HepG2 (cell line): ENCODE data around the gene GADD45B. TPM values are rescaled to one million over a fixed set of nuclear protein-coding genes. Genes with fewer than 3 reads are reported as not detected.
A peak's percentile ranks its signal among the peaks of the same experiment; 100 is the strongest.

ENCODE experiments used
- AKAP8 ChIP-seq: sonication (generic); formaldehyde crosslinking; IDR thresholded peaks from 2 replicates; pipeline ENCODE4 v1.5.1; 2020; ENCODE audit warnings: mild to moderate bottlenecking, missing genetic modification reagents
- PHF8 ChIP-seq: sonication (generic); formaldehyde crosslinking; IDR thresholded peaks from 2 replicates; pipeline ENCODE4 v1.5.0; 2020; ENCODE audit warnings: missing genetic modification reagents
- POLR2AphosphoS2 ChIP-seq: IDR thresholded peaks from 2 replicates; pipeline ENCODE4 v1.6.1; 2011; ENCODE audit warnings: low read depth, low read length, improper control_type of control experiment
- REXO4 ChIP-seq: sonication (generic); formaldehyde crosslinking; IDR thresholded peaks from 2 replicates; pipeline ENCODE4 v1.8.0; 2022; ENCODE audit warnings: missing genetic modification reagents, mild to moderate bottlenecking, borderline replicate concordance
- ZFP1 ChIP-seq: IDR thresholded peaks from 2 replicates; pipeline ENCODE4 v1.6.1; 2016
- ZNF362 ChIP-seq: sonication (generic); formaldehyde crosslinking; IDR thresholded peaks from 2 replicates; pipeline ENCODE4 v1.4.0; 2020; ENCODE audit warnings: missing genetic modification reagents, mild to moderate bottlenecking, borderline replicate concordance
- polyA plus RNA-seq, 8 experiments: library from polyadenylated mRNA; depleted of rRNA in 3 of 8; stranded (reverse) in 7 of 8; unstranded in 1 of 8; fragments of >200 nt; fragmentation: Illumina TruSeq in 4 of 8; extraction: Trizol in 4 of 8; gene quantifications; 2 replicates each; pipeline versions ENCODE4 v1.2.1 to v1.2.3, GENCODE V29; 2011 to 2016; ENCODE audit warnings: low read depth in 4 of 8, missing spikeins in 1 of 8, mixed read lengths in 1 of 8; ENCODE audit not compliant: insufficient read depth in 1 of 8
- total RNA-seq, 5 experiments: library from RNA; depleted of rRNA; stranded (reverse); fragments of >200 nt; fragmentation: Illumina TruSeq; extraction: Trizol; gene quantifications; 2 replicates each; pipeline ENCODE4 v1.2.3, GENCODE V29; 2016; ENCODE audit warnings: low read depth in 1 of 5
- TF ChIP-seq, protein P1 (sequence below): sonication (generic); formaldehyde crosslinking; IDR thresholded peaks from 2 replicates; pipeline ENCODE4 v1.8.0; 2022; ENCODE audit warnings: mild to moderate bottlenecking, missing genetic modification reagents, moderate library complexity
- TF ChIP-seq, protein P2 (sequence below): sonication (generic); formaldehyde crosslinking; IDR thresholded peaks from 2 replicates; pipeline ENCODE4 v1.9.0; 2022; ENCODE audit warnings: missing genetic modification reagents, mild to moderate bottlenecking, borderline replicate concordance
- TF ChIP-seq, protein P3 (sequence below): sonication (generic); formaldehyde crosslinking; IDR thresholded peaks from 2 replicates; pipeline ENCODE4 v1.4.0; 2020; ENCODE audit warnings: mild to moderate bottlenecking, missing genetic modification reagents
- TF ChIP-seq, protein P4 (sequence below): sonication (generic); formaldehyde crosslinking; IDR thresholded peaks from 2 replicates; pipeline ENCODE4 v1.5.0; 2020; ENCODE audit warnings: mild to moderate bottlenecking, missing genetic modification reagents, borderline replicate concordance

GADD45B gene
- total and polyA plus RNA-seq, 2 of the 13 experiments (the other 11 are each of a cell fraction or from before 2014, with no cell fraction given), result 4.6 to 34.1 TPM

- TF ChIP-seq AKAP8 (CRISPR knock-in tag) (peak; percentile 99), ZFP1 (no peak; the same call in none of the 2 replicates), POLR2AphosphoS2 (peak; percentile 80; the same call in 1 of the 2 replicates), PHF8 (peak; percentile 94), REXO4 (CRISPR knock-in tag) (no peak), ZNF362 (CRISPR knock-in tag) (peak; percentile 98)
- TF ChIP-seq, protein P1, sequence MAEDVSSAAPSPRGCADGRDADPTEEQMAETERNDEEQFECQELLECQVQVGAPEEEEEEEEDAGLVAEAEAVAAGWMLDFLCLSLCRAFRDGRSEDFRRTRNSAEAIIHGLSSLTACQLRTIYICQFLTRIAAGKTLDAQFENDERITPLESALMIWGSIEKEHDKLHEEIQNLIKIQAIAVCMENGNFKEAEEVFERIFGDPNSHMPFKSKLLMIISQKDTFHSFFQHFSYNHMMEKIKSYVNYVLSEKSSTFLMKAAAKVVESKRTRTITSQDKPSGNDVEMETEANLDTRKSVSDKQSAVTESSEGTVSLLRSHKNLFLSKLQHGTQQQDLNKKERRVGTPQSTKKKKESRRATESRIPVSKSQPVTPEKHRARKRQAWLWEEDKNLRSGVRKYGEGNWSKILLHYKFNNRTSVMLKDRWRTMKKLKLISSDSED (CRISPR knock-in tag), result no peak
- TF ChIP-seq, protein P2, sequence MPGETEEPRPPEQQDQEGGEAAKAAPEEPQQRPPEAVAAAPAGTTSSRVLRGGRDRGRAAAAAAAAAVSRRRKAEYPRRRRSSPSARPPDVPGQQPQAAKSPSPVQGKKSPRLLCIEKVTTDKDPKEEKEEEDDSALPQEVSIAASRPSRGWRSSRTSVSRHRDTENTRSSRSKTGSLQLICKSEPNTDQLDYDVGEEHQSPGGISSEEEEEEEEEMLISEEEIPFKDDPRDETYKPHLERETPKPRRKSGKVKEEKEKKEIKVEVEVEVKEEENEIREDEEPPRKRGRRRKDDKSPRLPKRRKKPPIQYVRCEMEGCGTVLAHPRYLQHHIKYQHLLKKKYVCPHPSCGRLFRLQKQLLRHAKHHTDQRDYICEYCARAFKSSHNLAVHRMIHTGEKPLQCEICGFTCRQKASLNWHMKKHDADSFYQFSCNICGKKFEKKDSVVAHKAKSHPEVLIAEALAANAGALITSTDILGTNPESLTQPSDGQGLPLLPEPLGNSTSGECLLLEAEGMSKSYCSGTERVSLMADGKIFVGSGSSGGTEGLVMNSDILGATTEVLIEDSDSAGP, result no peak; the same call in 1 of the 2 replicates
- TF ChIP-seq, protein P3, sequence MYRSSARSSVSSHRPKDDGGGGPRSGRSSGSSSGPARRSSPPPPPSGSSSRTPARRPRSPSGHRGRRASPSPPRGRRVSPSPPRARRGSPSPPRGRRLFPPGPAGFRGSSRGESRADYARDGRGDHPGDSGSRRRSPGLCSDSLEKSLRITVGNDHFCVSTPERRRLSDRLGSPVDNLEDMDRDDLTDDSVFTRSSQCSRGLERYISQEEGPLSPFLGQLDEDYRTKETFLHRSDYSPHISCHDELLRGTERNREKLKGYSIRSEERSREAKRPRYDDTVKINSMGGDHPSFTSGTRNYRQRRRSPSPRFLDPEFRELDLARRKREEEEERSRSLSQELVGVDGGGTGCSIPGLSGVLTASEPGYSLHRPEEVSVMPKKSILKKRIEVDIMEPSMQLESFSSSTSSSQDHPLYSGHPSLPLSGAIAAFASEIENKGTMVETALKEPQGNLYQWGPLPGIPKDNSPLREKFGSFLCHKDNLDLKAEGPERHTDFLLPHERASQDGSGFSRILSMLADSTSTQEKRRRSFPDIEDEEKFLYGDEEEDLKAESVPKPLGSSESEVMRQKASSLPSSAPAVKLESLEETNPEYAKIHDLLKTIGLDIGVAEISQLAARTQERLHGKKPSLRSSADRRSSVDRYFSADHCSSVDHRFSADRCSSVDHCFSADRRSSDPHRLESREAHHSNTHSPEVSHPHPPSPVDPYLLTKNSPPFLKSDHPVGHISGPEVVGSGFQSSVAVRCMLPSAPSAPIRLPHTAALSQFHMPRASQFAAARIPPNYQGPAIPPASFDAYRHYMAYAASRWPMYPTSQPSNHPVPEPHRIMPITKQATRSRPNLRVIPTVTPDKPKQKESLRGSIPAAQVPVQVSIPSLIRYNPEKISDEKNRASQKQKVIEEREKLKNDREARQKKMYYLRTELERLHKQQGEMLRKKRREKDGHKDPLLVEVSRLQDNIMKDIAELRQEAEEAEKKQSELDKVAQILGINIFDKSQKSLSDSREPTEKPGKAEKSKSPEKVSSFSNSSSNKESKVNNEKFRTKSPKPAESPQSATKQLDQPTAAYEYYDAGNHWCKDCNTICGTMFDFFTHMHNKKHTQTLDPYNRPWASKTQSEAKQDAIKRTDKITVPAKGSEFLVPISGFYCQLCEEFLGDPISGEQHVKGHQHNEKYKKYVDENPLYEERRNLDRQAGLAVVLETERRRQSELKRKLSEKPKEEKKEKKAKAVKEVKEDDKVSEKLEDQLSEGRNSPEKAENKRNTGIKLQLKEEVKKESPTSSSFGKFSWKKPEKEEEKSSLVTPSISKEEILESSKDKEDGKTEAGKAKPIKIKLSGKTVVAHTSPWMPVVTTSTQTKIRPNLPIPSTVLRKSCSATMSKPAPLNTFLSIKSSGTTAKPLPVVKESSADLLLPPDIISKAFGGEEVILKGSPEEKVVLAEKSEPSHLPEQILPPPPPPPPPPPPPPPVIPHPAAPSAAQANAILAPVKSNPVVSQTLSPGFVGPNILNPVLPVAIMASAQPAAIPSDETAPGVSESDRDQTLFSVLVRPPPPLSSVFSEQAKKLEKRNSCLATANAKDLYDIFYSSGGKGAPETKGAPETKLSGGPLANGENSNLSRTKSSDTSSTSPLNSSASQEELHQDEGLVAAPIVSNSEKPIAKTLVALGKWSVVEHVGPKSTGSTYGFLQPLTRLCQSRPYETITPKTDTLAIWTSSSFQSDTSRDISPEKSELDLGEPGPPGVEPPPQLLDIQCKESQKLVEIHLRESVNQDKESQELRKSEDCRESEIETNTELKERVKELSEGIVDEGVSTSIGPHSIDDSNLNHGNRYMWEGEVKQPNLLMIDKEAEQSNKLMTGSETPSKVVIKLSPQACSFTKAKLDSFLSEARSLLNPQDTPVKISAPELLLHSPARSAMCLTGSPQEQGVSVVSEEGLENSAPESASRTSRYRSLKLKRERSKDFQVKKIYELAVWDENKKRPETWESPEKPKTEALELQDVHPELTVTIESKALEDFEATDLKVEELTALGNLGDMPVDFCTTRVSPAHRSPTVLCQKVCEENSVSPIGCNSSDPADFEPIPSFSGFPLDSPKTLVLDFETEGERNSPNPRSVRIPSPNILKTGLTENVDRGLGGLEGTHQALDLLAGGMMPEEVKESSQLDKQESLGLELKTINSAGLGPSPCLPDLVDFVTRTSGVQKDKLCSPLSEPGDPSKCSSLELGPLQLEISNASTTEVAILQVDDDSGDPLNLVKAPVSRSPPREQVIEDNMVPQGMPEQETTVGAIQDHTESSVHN, result peak; percentile 95
- TF ChIP-seq, protein P4, sequence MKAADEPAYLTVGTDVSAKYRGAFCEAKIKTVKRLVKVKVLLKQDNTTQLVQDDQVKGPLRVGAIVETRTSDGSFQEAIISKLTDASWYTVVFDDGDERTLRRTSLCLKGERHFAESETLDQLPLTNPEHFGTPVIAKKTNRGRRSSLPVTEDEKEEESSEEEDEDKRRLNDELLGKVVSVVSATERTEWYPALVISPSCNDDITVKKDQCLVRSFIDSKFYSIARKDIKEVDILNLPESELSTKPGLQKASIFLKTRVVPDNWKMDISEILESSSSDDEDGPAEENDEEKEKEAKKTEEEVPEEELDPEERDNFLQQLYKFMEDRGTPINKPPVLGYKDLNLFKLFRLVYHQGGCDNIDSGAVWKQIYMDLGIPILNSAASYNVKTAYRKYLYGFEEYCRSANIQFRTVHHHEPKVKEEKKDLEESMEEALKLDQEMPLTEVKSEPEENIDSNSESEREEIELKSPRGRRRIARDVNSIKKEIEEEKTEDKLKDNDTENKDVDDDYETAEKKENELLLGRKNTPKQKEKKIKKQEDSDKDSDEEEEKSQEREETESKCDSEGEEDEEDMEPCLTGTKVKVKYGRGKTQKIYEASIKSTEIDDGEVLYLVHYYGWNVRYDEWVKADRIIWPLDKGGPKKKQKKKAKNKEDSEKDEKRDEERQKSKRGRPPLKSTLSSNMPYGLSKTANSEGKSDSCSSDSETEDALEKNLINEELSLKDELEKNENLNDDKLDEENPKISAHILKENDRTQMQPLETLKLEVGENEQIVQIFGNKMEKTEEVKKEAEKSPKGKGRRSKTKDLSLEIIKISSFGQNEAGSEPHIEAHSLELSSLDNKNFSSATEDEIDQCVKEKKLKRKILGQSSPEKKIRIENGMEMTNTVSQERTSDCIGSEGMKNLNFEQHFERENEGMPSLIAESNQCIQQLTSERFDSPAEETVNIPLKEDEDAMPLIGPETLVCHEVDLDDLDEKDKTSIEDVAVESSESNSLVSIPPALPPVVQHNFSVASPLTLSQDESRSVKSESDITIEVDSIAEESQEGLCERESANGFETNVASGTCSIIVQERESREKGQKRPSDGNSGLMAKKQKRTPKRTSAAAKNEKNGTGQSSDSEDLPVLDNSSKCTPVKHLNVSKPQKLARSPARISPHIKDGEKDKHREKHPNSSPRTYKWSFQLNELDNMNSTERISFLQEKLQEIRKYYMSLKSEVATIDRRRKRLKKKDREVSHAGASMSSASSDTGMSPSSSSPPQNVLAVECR (CRISPR knock-in tag), result peak; percentile 93
Observed at GRCh38 chr19:2427429-2428320, 48.3 kb upstream of the GADD45B start, which contains the start of gene TIMM13 (continued).
